Keratinocyte (primary cell): ENCODE measurements around the gene MYBPC2.

ENCODE experiments used
- EZH2 ChIP-seq: IDR thresholded peaks from one replicate; pipeline ENCODE4 v1.6.1; 2012; ENCODE audit warnings: inconsistent platforms, mild to moderate bottlenecking, low read length, moderate library complexity
- TF ChIP-seq, protein P1 (sequence below), 3 experiments: IDR thresholded peaks in 1 of 3; conservative IDR thresholded peaks in 1 of 3; optimal IDR thresholded peaks in 1 of 3; 2 replicates in 2 of 3; 3 replicates in 1 of 3; pipeline versions ENCODE3 to v1.5.1; 2011; ENCODE audit warnings: low read length in 3 of 3, mild to moderate bottlenecking in 3 of 3, moderate library complexity in 2 of 3, control low read depth in 1 of 3, inconsistent platforms in 1 of 3; ENCODE audit not compliant: insufficient read depth in 2 of 3; ENCODE audit errors: extremely low read depth in 1 of 3

DNA sequence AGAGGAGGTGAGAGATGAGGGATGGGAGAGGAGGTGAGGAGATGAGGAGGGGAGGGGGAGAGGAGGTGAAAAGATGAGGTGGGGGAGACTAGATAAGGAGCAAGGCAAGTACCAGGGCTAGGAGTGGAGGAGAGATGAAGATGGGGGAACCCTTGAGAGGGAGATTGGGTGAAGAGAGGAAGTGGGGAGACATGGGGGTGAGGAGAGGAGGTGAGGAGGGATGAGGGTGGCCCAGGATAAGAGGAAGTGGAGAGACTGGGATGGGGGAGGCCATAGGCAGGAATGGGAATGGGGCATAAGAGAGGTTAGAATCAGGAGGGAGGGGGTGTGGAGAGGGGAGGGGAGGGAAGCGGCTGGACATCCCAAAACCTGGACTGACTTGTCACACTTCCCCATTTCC lies 26.9 kb downstream of the MYBPC2 start:
- no peak for TF ChIP-seq EZH2
- TF ChIP-seq, protein P1, sequence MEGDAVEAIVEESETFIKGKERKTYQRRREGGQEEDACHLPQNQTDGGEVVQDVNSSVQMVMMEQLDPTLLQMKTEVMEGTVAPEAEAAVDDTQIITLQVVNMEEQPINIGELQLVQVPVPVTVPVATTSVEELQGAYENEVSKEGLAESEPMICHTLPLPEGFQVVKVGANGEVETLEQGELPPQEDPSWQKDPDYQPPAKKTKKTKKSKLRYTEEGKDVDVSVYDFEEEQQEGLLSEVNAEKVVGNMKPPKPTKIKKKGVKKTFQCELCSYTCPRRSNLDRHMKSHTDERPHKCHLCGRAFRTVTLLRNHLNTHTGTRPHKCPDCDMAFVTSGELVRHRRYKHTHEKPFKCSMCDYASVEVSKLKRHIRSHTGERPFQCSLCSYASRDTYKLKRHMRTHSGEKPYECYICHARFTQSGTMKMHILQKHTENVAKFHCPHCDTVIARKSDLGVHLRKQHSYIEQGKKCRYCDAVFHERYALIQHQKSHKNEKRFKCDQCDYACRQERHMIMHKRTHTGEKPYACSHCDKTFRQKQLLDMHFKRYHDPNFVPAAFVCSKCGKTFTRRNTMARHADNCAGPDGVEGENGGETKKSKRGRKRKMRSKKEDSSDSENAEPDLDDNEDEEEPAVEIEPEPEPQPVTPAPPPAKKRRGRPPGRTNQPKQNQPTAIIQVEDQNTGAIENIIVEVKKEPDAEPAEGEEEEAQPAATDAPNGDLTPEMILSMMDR (optimal IDR thresholded peaks at IDR 0.05 in 1 of 3, IDR thresholded peaks at IDR 0.05 in 1 of 3, conservative IDR thresholded peaks at IDR 0.05 in 1 of 3; ENCODE audit: extremely low read depth in 1 of 3, insufficient read depth in 2 of 3, low read length in 3 of 3): no peak
